Prostate gland (tissue), 2 donors: ENCODE measurements around the gene RTEL1.

Experiments
- CTCF ChIP-seq, 4 experiments: fragments of 200-600 bp in 2 of 4; fragments of 450-650 bp in 2 of 4; sonication (generic) in 2 of 4; IDR thresholded peaks; 1 replicate in 3 of 4; 2 replicates in 1 of 4; pipeline ENCODE4 v1.5.1; 2016 to 2019; ENCODE audit warnings: antibody characterized with exemption in 4 of 4, mild to moderate bottlenecking in 2 of 4, moderate library complexity in 2 of 4
- POLR2A ChIP-seq: fragments of 450-650 bp; IDR thresholded peaks from one replicate; pipeline ENCODE4 v1.6.1; 2016; ENCODE audit warnings: antibody characterized with exemption, mild to moderate bottlenecking
- POLR2AphosphoS5 ChIP-seq: sonication (generic); formaldehyde crosslinking; IDR thresholded peaks from one replicate; pipeline ENCODE4 v1.6.1; 2017; ENCODE audit warnings: antibody characterized with exemption

- TF ChIP-seq CTCF (IDR thresholded peaks at IDR 0.05) (no peak), POLR2A (no peak), POLR2AphosphoS5 (no peak)
Observed at GRCh38 chr20:63648895-63649589, 9.1 kb upstream of the RTEL1 start.
